Stimulated activated CD4-positive, alpha-beta T cell treated with anti-CD3 and anti-CD28 coated beads, TNF-alpha, amount 100 ng/mL, for 1 hour (primary cell): ENCODE data around the gene BSDC1.
"Not testable (repeated sequence)": the region's sequence is repeated elsewhere in the genome, so short reads cannot be mapped to it uniquely, and the experiment has no call there.

ENCODE experiments used
- DNase-seq, 3 donors: peaks; one replicate each; pipeline ENCODE4 v3.0.0-alpha.2; 2020; ENCODE audit warnings: low read depth in 3 of 3, low spot score in 1 of 3

The BSDC1 gene

GRCh38 chr1:32394141-32394889, at the start of gene BSDC1:
TSS of gene BSDC1 (minus strand) at chr1:32394441. CDS start at chr1:32394414, 27 bp downstream.
- peak; percentile 94 to 96 (median 95) for DNase-seq

- DNase-seq: not testable (repeated sequence)
These were observed 47.2 kb upstream of the BSDC1 start for GRCh38 chr1:32441467-32441866.

GRCh38 chr1:32438777-32439176, 44.5 kb upstream of the BSDC1 start:
- not testable (repeated sequence) for DNase-seq

GRCh38 chr1:32438136-32438535, 43.9 kb upstream of the BSDC1 start:
- no peak for DNase-seq

GRCh38 chr1:32431736-32432400, 37.6 kb upstream of the BSDC1 start:
- DNase-seq: no peak

GRCh38 chr1:32427264-32427963, 33.2 kb upstream of the BSDC1 start:
- no peak for DNase-seq

- DNase-seq: no peak
These were observed 32.4 kb upstream of the BSDC1 start for GRCh38 chr1:32426489-32427255.

- DNase-seq: no peak
These were observed 27.5 kb upstream of the BSDC1 start for GRCh38 chr1:32421775-32422174.

- no peak for DNase-seq
These were observed 20.1 kb upstream of the BSDC1 start for GRCh38 chr1:32414186-32414886.

GRCh38 chr1:32413507-32414185, 19.4 kb upstream of the BSDC1 start:
- peak; percentile 19 to 52 (median 47) for DNase-seq

GRCh38 chr1:32411261-32411660, 17.0 kb upstream of the BSDC1 start:
- no peak for DNase-seq

GRCh38 chr1:32406629-32407111, 12.4 kb upstream of the BSDC1 start:
- no peak for DNase-seq

- no peak for DNase-seq
These were observed 11.6 kb upstream of the BSDC1 start for GRCh38 chr1:32405672-32406467.

- DNase-seq: no peak
These were observed 10.7 kb upstream of the BSDC1 start for GRCh38 chr1:32404946-32405345.

GRCh38 chr1:32400876-32401631, 6.8 kb upstream of the BSDC1 start:
- DNase-seq: peak in 2 of 3 donors; percentile 20 to 37

GRCh38 chr1:32399843-32400242, 5.6 kb upstream of the BSDC1 start:
- DNase-seq: no peak

GRCh38 chr1:32398401-32398800, 4.2 kb upstream of the BSDC1 start:
- no peak for DNase-seq

- DNase-seq: not testable (repeated sequence)
These were observed 2.3 kb upstream of the BSDC1 start for GRCh38 chr1:32396524-32396923.
